Common myeloid progenitor, CD34-positive (primary cell): ENCODE measurements around the gene SMAD1.

Experiments used
- CTCF ChIA-PET: fragments of 350-600 bp; sonication (Branson Sonifier 250); formaldehyde crosslinking; loops from one replicate; lab custom pipeline; 2021; ENCODE audit warnings: antibody characterized with exemption; lab: Charles Lee
- POLR2A ChIA-PET: fragments of 350-600 bp; sonication (Branson Sonifier 250); formaldehyde crosslinking; loops from one replicate; lab custom pipeline; 2021; ENCODE audit warnings: antibody characterized with exemption; lab: Charles Lee
- DNase-seq, 3 donors: peaks; one replicate each; pipeline versions ENCODE4 v3.0.0 to v3.0.0-alpha.2; 2013
- H3K27ac ChIP-seq, 2 experiments: 1 replicate in 1 of 2; 2 replicates in 1 of 2; pipeline ENCODE4 v1.7.0; 2013; ENCODE audit warnings: inconsistent platforms in 2 of 2, low read length in 2 of 2, mild to moderate bottlenecking in 2 of 2, low read depth in 1 of 2, moderate library complexity in 1 of 2; ENCODE audit not compliant: severe bottlenecking in 2 of 2, insufficient read depth in 1 of 2, poor library complexity in 1 of 2
- H3K27me3 ChIP-seq, 5 experiments: replicated peaks in 2 of 5; 1 replicate in 3 of 5; 2 replicates in 2 of 5; pipeline versions ENCODE4 v1.6.1 to v1.7.0; 2013; ENCODE audit warnings: low read length in 4 of 5, mild to moderate bottlenecking in 2 of 5, moderate library complexity in 2 of 5, inconsistent platforms in 1 of 5; ENCODE audit not compliant: insufficient read depth in 5 of 5, control insufficient read depth in 4 of 5
- H3K36me3 ChIP-seq, 4 experiments: 1 replicate in 2 of 4; 2 replicates in 2 of 4; pipeline versions ENCODE4 v1.6.1 to v1.7.0; 2013; ENCODE audit warnings: low read length in 3 of 4, control low read depth in 1 of 4, mild to moderate bottlenecking in 1 of 4; ENCODE audit not compliant: control insufficient read depth in 4 of 4, insufficient read depth in 4 of 4
- H3K4me1 ChIP-seq, 4 experiments: 1 replicate in 3 of 4; 2 replicates in 1 of 4; pipeline versions ENCODE4 v1.6.1 to v1.7.1; 2013; ENCODE audit warnings: low read length in 3 of 4, mild to moderate bottlenecking in 3 of 4, control low read depth in 1 of 4, inconsistent platforms in 1 of 4, moderate library complexity in 1 of 4; ENCODE audit not compliant: control insufficient read depth in 4 of 4, insufficient read depth in 4 of 4; ENCODE audit errors: control extremely low read depth in 1 of 4
- H3K4me3 ChIP-seq, 7 experiments: 1 replicate in 4 of 7; 2 replicates in 3 of 7; pipeline versions ENCODE4 v1.5.1 to v1.7.0; 2013; ENCODE audit warnings: mild to moderate bottlenecking in 7 of 7, low read length in 6 of 7, moderate library complexity in 6 of 7, inconsistent platforms in 2 of 7, low read depth in 2 of 7, control low read depth in 1 of 7; ENCODE audit not compliant: insufficient read depth in 4 of 7, control insufficient read depth in 1 of 7; ENCODE audit errors: extremely low read depth in 1 of 7
- H3K9me3 ChIP-seq, 5 experiments: 1 replicate in 4 of 5; 2 replicates in 1 of 5; pipeline versions ENCODE4 v1.6.1 to v1.7.1; 2013; ENCODE audit warnings: low read length in 4 of 5, mild to moderate bottlenecking in 2 of 5, inconsistent platforms in 1 of 5, low read depth in 1 of 5, moderate library complexity in 1 of 5; ENCODE audit not compliant: control insufficient read depth in 4 of 5, insufficient read depth in 2 of 5; ENCODE audit errors: control extremely low read depth in 1 of 5
- WGBS: methylation state at CpG from one replicate; pipeline ENCODE4 v1.1.5; 2013; ENCODE audit not compliant: insufficient coverage; 5-methylcytosine and 5-hydroxymethylcytosine counted together

SMAD1 gene

DNA sequence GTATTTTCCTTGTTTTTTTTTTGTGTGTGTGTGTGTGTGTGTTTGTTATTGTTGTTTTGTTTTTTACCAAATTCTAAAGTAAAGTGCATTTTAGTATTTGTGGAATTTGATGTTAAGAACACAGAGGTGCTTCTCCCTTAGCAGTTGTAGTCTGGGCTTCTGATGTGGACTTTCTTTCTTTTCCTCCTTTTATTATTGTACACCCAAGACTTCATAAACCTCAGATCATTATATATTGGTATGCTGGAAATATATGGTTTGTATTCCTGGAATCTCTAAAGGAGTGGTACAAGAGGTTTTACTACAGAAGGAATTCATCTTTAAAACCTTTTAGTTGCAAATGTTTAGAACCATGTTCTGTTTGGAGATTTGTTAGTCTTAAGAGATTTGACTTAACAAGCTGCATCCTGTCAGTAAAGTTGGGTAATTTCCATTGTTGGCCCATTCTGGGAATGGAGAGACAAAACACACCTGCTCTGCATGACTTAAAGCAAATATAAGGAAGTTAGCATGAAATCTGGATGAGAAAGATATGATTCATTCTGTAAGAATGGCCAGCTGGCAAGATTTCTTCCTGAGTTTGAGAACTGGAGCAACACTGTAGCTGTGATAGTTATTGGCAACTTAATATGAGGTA lies 64.0 kb downstream of the SMAD1 start:
- no peaks in the 10 kb centered on the region for H3K9me3 ChIP-seq
- H3K4me1 ChIP-seq, result peaks cover 0 to 21% (median 14%) of the 10 kb centered on the region in 4 experiments
- H3K36me3 ChIP-seq, result peaks cover 6 to 39% (median 28%) of the 10 kb centered on the region in 4 experiments
- POLR2A ChIA-PET, result interaction anchor here (1.1 kb wide), 1 partner anchor 12 kb away, joined by 3 read pairs; no protein-coding TSS in a partner anchor
- peak overlapping the region in 2 of 7 experiments; percentile 19 to 30 for H3K4me3 ChIP-seq
- no peaks in the 10 kb centered on the region for H3K27me3 ChIP-seq
- peak; percentile 74 to 98 (median 97) for DNase-seq
- CTCF ChIA-PET, result interaction anchor here (0.7 to 2.4 kb wide), 5 partner anchors 9 to 100 kb away, joined by 3 to 7 read pairs (median 4); no protein-coding TSS in a partner anchor
- H3K27ac ChIP-seq, result peak overlapping the region; percentile 55 to 59

DNA sequence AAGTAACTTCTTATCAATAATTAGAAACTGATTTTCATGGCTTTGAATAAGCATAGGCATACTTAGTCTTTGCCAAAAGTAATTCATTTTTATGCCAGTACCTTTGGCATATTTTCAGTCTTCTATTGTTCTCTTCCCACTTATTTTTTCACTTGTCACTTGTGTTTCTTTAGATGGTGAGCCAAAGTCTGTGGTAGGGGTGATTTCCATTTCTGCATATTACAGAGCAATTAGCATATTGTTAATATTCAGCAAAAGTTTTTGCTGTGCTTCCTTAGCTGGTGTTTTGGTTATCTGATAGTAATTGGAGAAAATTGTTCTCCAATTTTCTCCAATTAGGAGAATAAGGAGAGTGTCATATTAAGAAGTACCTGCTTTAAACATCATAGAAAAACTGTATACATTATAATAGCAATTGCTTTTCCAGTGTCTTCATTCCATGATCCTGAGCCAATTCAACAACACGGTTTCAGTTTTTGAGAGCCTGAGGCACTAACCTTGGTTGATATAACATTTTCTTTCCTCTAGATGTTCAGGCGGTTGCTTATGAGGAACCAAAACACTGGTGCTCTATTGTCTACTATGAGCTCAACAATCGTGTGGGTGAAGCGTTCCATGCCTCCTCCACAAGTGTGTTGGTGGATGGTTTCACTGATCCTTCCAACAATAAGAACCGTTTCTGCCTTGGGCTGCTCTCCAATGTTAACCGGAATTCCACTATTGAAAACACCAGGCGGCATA lies 64.7 kb downstream of the SMAD1 start:
- CTCF ChIA-PET, result interaction anchor here (1.3 to 2.4 kb wide), 3 partner anchors 10 to 11 kb away, joined by 3 to 7 read pairs (median 4); no protein-coding TSS in a partner anchor
- WGBS, result 93% methylated on average over 7 of the region's 7 CpGs
- Histone ChIP-seq H3K27ac (no peak overlapping the region), H3K4me1 (peaks cover 0 to 21% (median 14%) of the 10 kb centered on the region in 4 experiments), H3K27me3 (no peaks in the 10 kb centered on the region), H3K36me3 (peaks cover 6 to 35% (median 22%) of the 10 kb centered on the region in 4 experiments), H3K4me3 (no peak overlapping the region), H3K9me3 (no peaks in the 10 kb centered on the region)
- POLR2A ChIA-PET, result no interaction called here
- DNase-seq, result peak in 1 of 3 donors; percentile 15

DNA sequence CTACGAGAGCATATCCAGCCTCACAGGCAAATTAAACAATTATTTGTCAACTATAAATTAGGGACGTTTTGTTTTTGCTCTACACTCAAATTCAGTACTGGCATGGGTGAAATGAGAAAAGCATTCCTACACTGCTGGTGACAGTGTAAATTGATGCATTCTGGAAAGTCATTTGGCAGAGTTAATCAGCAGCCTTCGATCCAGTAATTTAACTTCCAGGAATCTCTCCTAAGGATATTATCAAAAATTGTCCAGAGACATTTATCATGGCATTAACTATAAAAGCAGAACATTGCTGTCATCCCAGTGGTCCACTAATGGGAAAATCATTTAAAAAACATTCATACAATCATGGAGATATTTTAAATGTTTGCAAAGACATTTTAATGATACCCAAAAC lies 70.0 kb downstream of the SMAD1 start:
- CTCF ChIA-PET, result no interaction called here
- H3K36me3 ChIP-seq, result peaks cover 8 to 29% (median 21%) of the 10 kb centered on the region in 4 experiments
- H3K9me3 ChIP-seq, result no peaks in the 10 kb centered on the region
- whole genome bisulfite sequencing, result 100% methylated on average over 1 of the region's 3 CpGs
- no peak for DNase-seq
- H3K27ac ChIP-seq, result no peak overlapping the region
- H3K27me3 ChIP-seq, result no peaks in the 10 kb centered on the region
- POLR2A ChIA-PET, result no interaction called here
- H3K4me3 ChIP-seq, result no peak overlapping the region
- H3K4me1 ChIP-seq, result peaks cover 0 to 16% (median 5%) of the 10 kb centered on the region in 4 experiments

DNA sequence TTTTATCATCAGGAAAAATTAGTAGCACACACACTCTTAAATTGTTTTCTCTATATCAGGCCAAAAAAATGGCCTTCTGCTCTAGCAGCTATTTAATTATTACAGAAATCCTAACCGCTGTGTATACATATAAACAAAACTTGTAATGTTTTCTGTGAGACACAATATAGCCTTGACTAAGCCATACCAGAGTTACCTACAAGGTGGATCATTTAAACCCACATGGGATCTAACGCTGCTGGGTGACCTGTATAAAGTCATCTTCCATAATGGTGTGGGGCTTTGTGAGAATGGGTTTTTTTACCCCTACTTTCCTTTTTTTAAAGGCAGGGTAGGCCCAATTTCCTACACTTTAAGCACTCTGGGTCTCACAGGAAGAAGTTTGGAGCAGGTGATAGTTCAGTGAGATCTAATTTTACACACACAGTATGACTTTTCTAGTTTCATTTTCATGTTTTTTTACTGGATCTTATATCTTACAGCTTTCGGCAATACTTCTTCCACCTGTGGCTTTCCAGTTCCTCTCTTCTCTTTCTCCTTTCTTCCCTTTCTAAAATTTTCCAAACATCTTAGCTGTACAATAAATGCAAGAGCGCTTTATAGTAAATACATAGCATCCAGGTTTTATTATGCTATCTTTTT lies 70.6 kb downstream of the SMAD1 start:
- H3K4me3 ChIP-seq, result peak overlapping the region in 3 of 7 experiments; percentile 14 to 65 (median 15)
- 27% methylated on average over 1 of the region's 4 CpGs for WGBS
- peak; percentile 6 to 50 (median 45) for DNase-seq
- H3K27me3 ChIP-seq, result no peaks in the 10 kb centered on the region
- peak overlapping the region; percentile 28 to 78 for H3K27ac ChIP-seq
- CTCF ChIA-PET, result interaction anchor here (0.6 to 2.0 kb wide), 3 partner anchors 24 to 318 kb away, joined by 3 to 7 read pairs (median 4); no protein-coding TSS in a partner anchor
- H3K9me3 ChIP-seq, result no peaks in the 10 kb centered on the region
- POLR2A ChIA-PET, result no interaction called here
- H3K36me3 ChIP-seq, result peaks cover 9 to 32% (median 20%) of the 10 kb centered on the region in 4 experiments
- peaks cover 0 to 15% (median 5%) of the 10 kb centered on the region in 4 experiments for H3K4me1 ChIP-seq

DNA sequence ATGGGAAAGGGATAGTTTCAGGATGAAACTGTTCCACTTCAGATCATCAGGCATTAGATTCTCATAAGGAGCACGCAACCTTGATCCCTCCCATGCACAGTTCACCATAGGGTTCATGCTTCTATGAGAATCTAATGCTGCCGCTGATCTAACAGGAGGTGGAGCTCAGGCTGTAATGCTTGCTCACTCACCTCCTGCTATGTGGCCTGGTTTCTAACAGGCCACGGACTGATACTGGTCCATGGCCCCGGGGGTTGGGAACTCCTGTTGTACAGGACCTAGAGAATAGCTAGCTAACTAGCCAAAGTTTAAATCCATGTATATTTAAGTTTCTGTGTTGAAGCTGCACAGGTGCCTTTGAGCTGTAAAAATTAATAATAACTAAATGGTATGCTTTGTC lies 71.7 kb downstream of the SMAD1 start:
- DNase-seq, result no peak
- 96% methylated on average over 4 of the region's 4 CpGs for WGBS
- Histone ChIP-seq H3K4me1 (peaks cover 0 to 15% (median 5%) of the 10 kb centered on the region in 4 experiments), H3K27ac (no peak overlapping the region), H3K27me3 (no peaks in the 10 kb centered on the region), H3K9me3 (no peaks in the 10 kb centered on the region), H3K36me3 (peaks cover 7 to 26% (median 16%) of the 10 kb centered on the region in 4 experiments), H3K4me3 (no peak overlapping the region)
- POLR2A ChIA-PET, result no interaction called here
- CTCF ChIA-PET, result interaction anchor here (0.9 to 2.0 kb wide), 6 partner anchors 11 to 319 kb away, joined by 3 to 7 read pairs (median 3); no protein-coding TSS in a partner anchor

DNA sequence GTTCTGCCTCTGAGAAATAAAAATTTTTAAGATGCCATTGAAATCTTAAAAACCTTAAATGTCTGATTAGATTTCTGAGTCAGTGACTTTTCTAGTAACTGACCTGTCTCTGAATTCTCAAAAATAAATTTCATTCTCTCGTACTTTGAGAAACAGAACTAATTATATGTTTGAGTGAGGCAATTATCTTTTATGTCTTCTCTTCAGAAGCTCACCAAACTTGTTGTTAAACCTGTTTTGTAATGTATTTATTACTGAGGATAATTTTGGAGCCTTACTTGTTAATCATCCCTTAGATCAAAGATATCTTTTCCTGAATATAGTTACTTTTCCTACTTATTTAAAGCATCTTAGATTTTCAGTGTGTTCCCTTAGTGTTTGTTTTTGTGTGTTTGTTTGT lies 73.0 kb downstream of the SMAD1 start:
- POLR2A ChIA-PET, result interaction anchor here (0.7 kb wide), 1 partner anchor 13 kb away, joined by 3 read pairs; no protein-coding TSS in a partner anchor
- Histone ChIP-seq H3K4me1 (peaks cover 0 to 15% (median 5%) of the 10 kb centered on the region in 4 experiments), H3K27ac (no peak overlapping the region), H3K4me3 (no peak overlapping the region), H3K9me3 (no peaks in the 10 kb centered on the region), H3K36me3 (peaks cover 3 to 24% (median 16%) of the 10 kb centered on the region in 4 experiments), H3K27me3 (no peaks in the 10 kb centered on the region)
- DNase-seq, result no peak
- CTCF ChIA-PET, result interaction anchor here (1.0 to 3.0 kb wide), 4 partner anchors 13 to 321 kb away, joined by 3 to 14 read pairs (median 6); no protein-coding TSS in a partner anchor
- no CpG with 5 or more reads among the region's 1 CpG for WGBS
